Measurements from ENCODE around the gene OTP. TPM values are rescaled to one million over a fixed set of nuclear protein-coding genes. Genes with fewer than 3 reads are reported as not detected.

The OTP gene
- total and polyA plus RNA-seq, 2 donors from 2014 or later, result not detected

- Histone ChIP-seq H3K27ac (ENCODE audit: low read depth in 2 of 2, low read length in 2 of 2) (no peak overlapping the region), H3K4me3 (ENCODE audit: low read length in 3 of 3) (no peak overlapping the region), H3K27me3 (ENCODE audit: control insufficient read depth, insufficient read depth, low read length) (peaks cover 82% of the 10 kb centered on the region), H3K36me3 (ENCODE audit: control insufficient read depth in 2 of 3, insufficient read depth in 3 of 3, low read length in 3 of 3) (no peaks in the 10 kb centered on the region), H3K9ac (ENCODE audit: low read length in 3 of 3) (no peak overlapping the region), H3K4me1 (ENCODE audit: control insufficient read depth in 2 of 3, insufficient read depth in 2 of 3, low read depth in 1 of 3, low read length in 3 of 3) (peaks cover 0 to 12% (median 0%) of the 10 kb centered on the region in 3 donors), H3K9me3 (ENCODE audit: control insufficient read depth in 2 of 3, insufficient read depth in 1 of 3, low read length in 3 of 3) (peaks cover 0 to 3% (median 0%) of the 10 kb centered on the region in 3 donors)
- DNase-seq, result peak in 2 of 5 donors; percentile 27 to 31
- TF ChIP-seq CTCF (IDR thresholded peaks at IDR 0.05; ENCODE audit: borderline replicate concordance, extremely low read depth, insufficient read depth), result no peak
- FAIRE-seq, result no peak
- intact Hi-C loops (cut with DNase I), result no loop called here
These were observed 5.8 kb downstream of the OTP start for GRCh38 chr5:77632526-77633206.

- Histone ChIP-seq H3K9me3 (ENCODE audit: control insufficient read depth in 2 of 3, insufficient read depth in 1 of 3, low read length in 3 of 3) (no peaks in the 10 kb centered on the region), H3K4me1 (ENCODE audit: control insufficient read depth in 2 of 3, insufficient read depth in 2 of 3, low read depth in 1 of 3, low read length in 3 of 3) (peaks cover 0 to 12% (median 0%) of the 10 kb centered on the region in 3 donors), H3K9ac (ENCODE audit: low read length in 3 of 3) (no peak overlapping the region), H3K4me3 (ENCODE audit: low read length in 3 of 3) (peak overlapping the region in 2 of 3 donors; percentile 26 to 47), H3K36me3 (ENCODE audit: control insufficient read depth in 2 of 3, insufficient read depth in 3 of 3, low read length in 3 of 3) (no peaks in the 10 kb centered on the region), H3K27ac (ENCODE audit: low read depth in 2 of 2, low read length in 2 of 2) (no peak overlapping the region), H3K27me3 (ENCODE audit: control insufficient read depth, insufficient read depth, low read length) (peaks cover 82% of the 10 kb centered on the region)
- intact Hi-C loops (cut with DNase I), result no loop called here
- FAIRE-seq (no peak), DNase-seq (peak; percentile 63 to 82 (median 66))
- TF ChIP-seq CTCF (IDR thresholded peaks at IDR 0.05; ENCODE audit: borderline replicate concordance, extremely low read depth, insufficient read depth), result no peak
These were observed 8.3 kb downstream of the OTP start for GRCh38 chr5:77630114-77630680.

- H3K4me3 ChIP-seq (ENCODE audit: low read length in 3 of 3), result no peak overlapping the region
These were observed 8.9 kb downstream of the OTP start for GRCh38 chr5:77629509-77630113.

More at GRCh38 chr5:77629509-77630113, 8.9 kb downstream of the OTP start:
- H3K27me3 ChIP-seq (ENCODE audit: control insufficient read depth, insufficient read depth, low read length), result peaks cover 80% of the 10 kb centered on the region
- no peak overlapping the region for H3K27ac ChIP-seq (ENCODE audit: low read depth in 2 of 2, low read length in 2 of 2)
- no peak overlapping the region for H3K9ac ChIP-seq (ENCODE audit: low read length in 3 of 3)
- FAIRE-seq, result no peak
- peaks cover 0 to 12% (median 0%) of the 10 kb centered on the region in 3 donors for H3K4me1 ChIP-seq (ENCODE audit: control insufficient read depth in 2 of 3, insufficient read depth in 2 of 3, low read depth in 1 of 3, low read length in 3 of 3)
- TF ChIP-seq CTCF (IDR thresholded peaks at IDR 0.05; ENCODE audit: borderline replicate concordance, extremely low read depth, insufficient read depth), result no peak
- H3K36me3 ChIP-seq (ENCODE audit: control insufficient read depth in 2 of 3, insufficient read depth in 3 of 3, low read length in 3 of 3), result no peaks in the 10 kb centered on the region
- no peaks in the 10 kb centered on the region for H3K9me3 ChIP-seq (ENCODE audit: control insufficient read depth in 2 of 3, insufficient read depth in 1 of 3, low read length in 3 of 3)
- DNase-seq, result peak in 3 of 5 donors; percentile 43 to 55 (median 44)
- intact Hi-C loops (cut with DNase I), result no loop called here

Data from kidney (tissue), 14 donors.